Subcutaneous adipose tissue (tissue), 4 donors: ENCODE results near the gene JARID2. TPM values are rescaled to one million over a fixed set of nuclear protein-coding genes. Genes with fewer than 3 reads are reported as not detected.

Experiments
- total RNA-seq, 4 donors: library from RNA; depleted of rRNA; stranded (reverse); fragments of >200 nt; gene quantifications; one replicate each; pipeline ENCODE4 v1.1.0, GENCODE V29; 2016
- TF ChIP-seq, protein P1 (sequence below): fragments of 450-650 bp; IDR thresholded peaks from one replicate; pipeline ENCODE4 v1.5.1; 2016; ENCODE audit warnings: low read depth, mild to moderate bottlenecking, control low read depth, antibody characterized with exemption, moderate library complexity

Gene JARID2
- total RNA-seq, 4 donors from 2014 or later: 9.8 to 17.2 (median 12.1) TPM

DNA sequence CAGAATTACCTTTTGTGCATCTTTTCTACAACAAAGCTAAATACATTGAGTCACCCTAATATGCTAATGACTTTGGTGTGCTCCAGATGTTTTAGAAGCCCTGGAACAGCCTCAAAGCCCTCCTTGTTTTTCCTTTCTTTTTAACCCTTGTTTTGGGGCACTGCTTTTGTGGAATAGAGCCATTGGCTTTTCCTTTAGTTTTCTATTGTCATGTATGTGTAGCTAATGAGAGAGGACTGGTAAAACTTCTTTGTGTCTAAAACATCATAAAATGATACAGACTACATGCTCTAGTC lies 158.8 kb downstream of the JARID2 start:
- TF ChIP-seq, protein P1, sequence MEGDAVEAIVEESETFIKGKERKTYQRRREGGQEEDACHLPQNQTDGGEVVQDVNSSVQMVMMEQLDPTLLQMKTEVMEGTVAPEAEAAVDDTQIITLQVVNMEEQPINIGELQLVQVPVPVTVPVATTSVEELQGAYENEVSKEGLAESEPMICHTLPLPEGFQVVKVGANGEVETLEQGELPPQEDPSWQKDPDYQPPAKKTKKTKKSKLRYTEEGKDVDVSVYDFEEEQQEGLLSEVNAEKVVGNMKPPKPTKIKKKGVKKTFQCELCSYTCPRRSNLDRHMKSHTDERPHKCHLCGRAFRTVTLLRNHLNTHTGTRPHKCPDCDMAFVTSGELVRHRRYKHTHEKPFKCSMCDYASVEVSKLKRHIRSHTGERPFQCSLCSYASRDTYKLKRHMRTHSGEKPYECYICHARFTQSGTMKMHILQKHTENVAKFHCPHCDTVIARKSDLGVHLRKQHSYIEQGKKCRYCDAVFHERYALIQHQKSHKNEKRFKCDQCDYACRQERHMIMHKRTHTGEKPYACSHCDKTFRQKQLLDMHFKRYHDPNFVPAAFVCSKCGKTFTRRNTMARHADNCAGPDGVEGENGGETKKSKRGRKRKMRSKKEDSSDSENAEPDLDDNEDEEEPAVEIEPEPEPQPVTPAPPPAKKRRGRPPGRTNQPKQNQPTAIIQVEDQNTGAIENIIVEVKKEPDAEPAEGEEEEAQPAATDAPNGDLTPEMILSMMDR: no peak

GRCh38 chr6:15405129-15406068 lies 159.5 kb downstream of the JARID2 start:
- TF ChIP-seq, protein P1: no peak

GRCh38 chr6:15406452-15406851 lies 160.6 kb downstream of the JARID2 start:
- TF ChIP-seq, protein P1: no peak

DNA sequence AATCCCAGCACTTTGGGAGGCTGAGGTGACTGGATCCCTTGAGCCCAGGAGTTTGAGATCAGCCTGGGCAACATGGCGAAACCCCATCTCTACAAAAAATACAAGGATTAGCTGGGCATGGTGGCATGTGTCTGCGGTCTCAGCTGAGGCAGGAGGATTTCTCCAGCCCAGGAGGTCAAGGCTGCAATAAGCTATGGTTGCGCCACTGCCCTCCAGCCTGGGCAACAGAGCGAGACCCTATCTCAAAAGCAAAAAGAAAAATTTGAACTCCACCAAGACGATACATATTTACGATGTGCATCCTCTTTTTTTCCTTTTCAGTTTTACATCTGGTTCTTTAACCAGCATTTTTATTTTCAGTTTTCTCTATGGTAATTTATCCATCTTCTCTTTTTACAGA lies 162.1 kb downstream of the JARID2 start:
- TF ChIP-seq, protein P1: no peak

DNA sequence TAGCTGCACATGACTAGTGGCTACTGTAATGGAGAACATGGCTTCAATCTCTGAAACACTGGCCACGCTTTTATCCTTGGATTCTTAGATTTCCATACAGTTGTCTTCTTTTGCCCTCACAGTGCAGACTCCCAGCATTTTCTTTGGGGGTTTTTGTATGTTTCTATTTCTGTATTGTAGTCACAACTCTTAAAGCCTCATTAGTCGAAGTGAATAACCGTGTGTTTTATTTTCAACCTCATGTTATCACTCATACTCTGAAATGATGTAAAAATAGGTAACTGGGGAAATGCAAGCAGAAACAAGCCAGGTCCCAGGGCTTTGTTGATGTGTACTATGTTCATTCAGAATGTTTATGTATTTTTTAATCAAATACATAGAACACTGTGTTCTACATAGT lies 162.9 kb downstream of the JARID2 start:
- TF ChIP-seq, protein P1: no peak

- TF ChIP-seq, protein P1: no peak
These were observed 163.6 kb downstream of the JARID2 start for GRCh38 chr6:15409301-15410125.

GRCh38 chr6:15410126-15410391 lies 164.2 kb downstream of the JARID2 start:
- TF ChIP-seq, protein P1: no peak
